H1 (cell line): ENCODE results near the gene SEMA6D. TPM values are rescaled to one million over a fixed set of nuclear protein-coding genes. Genes with fewer than 3 reads are reported as not detected.

ENCODE experiments used
- polyA plus RNA-seq, 7 experiments: library from polyadenylated mRNA; depleted of rRNA in 3 of 7; stranded (reverse) in 5 of 7; unstranded in 2 of 7; fragments of >200 nt in 5 of 7; fragments of 200-250 nt in 2 of 7; gene quantifications; 1 replicate in 5 of 7; 2 replicates in 1 of 7; 4 replicates in 1 of 7; pipeline versions ENCODE4 v1.2.1 to v1.2.3, GENCODE V29; 2011 to 2013; ENCODE audit warnings: missing spikeins in 2 of 7, mixed read lengths in 2 of 7
- total RNA-seq: library from RNA; stranded (reverse); fragmentation: NEBNext Ultra II Directional; extraction: Animal tissue kit (Norgen Biotek cat#: 25700); gene quantifications from 2 replicates; pipeline ENCODE4 v1.2.1, GENCODE V29; 2021
- TF ChIP-seq, protein P1 (sequence below): fragments of 300-600 bp; sonication (generic); IDR thresholded peaks from 2 replicates; pipeline ENCODE4 v1.7.1; 2012; ENCODE audit warnings: low read length, moderate library complexity, mild to moderate bottlenecking, inconsistent platforms; ENCODE audit not compliant: insufficient replicate concordance

The SEMA6D gene
- total and polyA plus RNA-seq, 2 of the 8 experiments (the other 6 are each of a cell fraction or from before 2014, with no cell fraction given), result 2.2 to 3.8 TPM

DNA sequence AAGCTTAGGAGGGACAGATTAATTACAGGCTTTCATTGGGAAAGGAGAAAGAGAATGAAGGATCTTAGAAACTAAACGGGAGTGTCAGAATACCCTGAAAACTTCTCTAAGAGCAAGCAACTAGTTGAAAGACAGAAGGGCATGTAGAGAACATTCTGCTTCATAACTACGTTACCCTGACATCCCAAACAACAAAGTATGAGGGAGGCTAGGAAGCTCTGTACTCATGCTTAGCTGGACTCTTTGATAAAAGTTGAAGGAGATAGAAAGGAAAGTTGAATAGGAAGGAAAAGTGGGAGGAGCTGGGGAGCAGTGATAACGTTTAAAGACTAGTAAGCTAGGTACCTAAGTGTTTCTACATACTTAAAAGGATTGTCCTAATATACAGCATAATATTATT lies 64.2 kb downstream of the SEMA6D start (continued):
- TF ChIP-seq, protein P1, sequence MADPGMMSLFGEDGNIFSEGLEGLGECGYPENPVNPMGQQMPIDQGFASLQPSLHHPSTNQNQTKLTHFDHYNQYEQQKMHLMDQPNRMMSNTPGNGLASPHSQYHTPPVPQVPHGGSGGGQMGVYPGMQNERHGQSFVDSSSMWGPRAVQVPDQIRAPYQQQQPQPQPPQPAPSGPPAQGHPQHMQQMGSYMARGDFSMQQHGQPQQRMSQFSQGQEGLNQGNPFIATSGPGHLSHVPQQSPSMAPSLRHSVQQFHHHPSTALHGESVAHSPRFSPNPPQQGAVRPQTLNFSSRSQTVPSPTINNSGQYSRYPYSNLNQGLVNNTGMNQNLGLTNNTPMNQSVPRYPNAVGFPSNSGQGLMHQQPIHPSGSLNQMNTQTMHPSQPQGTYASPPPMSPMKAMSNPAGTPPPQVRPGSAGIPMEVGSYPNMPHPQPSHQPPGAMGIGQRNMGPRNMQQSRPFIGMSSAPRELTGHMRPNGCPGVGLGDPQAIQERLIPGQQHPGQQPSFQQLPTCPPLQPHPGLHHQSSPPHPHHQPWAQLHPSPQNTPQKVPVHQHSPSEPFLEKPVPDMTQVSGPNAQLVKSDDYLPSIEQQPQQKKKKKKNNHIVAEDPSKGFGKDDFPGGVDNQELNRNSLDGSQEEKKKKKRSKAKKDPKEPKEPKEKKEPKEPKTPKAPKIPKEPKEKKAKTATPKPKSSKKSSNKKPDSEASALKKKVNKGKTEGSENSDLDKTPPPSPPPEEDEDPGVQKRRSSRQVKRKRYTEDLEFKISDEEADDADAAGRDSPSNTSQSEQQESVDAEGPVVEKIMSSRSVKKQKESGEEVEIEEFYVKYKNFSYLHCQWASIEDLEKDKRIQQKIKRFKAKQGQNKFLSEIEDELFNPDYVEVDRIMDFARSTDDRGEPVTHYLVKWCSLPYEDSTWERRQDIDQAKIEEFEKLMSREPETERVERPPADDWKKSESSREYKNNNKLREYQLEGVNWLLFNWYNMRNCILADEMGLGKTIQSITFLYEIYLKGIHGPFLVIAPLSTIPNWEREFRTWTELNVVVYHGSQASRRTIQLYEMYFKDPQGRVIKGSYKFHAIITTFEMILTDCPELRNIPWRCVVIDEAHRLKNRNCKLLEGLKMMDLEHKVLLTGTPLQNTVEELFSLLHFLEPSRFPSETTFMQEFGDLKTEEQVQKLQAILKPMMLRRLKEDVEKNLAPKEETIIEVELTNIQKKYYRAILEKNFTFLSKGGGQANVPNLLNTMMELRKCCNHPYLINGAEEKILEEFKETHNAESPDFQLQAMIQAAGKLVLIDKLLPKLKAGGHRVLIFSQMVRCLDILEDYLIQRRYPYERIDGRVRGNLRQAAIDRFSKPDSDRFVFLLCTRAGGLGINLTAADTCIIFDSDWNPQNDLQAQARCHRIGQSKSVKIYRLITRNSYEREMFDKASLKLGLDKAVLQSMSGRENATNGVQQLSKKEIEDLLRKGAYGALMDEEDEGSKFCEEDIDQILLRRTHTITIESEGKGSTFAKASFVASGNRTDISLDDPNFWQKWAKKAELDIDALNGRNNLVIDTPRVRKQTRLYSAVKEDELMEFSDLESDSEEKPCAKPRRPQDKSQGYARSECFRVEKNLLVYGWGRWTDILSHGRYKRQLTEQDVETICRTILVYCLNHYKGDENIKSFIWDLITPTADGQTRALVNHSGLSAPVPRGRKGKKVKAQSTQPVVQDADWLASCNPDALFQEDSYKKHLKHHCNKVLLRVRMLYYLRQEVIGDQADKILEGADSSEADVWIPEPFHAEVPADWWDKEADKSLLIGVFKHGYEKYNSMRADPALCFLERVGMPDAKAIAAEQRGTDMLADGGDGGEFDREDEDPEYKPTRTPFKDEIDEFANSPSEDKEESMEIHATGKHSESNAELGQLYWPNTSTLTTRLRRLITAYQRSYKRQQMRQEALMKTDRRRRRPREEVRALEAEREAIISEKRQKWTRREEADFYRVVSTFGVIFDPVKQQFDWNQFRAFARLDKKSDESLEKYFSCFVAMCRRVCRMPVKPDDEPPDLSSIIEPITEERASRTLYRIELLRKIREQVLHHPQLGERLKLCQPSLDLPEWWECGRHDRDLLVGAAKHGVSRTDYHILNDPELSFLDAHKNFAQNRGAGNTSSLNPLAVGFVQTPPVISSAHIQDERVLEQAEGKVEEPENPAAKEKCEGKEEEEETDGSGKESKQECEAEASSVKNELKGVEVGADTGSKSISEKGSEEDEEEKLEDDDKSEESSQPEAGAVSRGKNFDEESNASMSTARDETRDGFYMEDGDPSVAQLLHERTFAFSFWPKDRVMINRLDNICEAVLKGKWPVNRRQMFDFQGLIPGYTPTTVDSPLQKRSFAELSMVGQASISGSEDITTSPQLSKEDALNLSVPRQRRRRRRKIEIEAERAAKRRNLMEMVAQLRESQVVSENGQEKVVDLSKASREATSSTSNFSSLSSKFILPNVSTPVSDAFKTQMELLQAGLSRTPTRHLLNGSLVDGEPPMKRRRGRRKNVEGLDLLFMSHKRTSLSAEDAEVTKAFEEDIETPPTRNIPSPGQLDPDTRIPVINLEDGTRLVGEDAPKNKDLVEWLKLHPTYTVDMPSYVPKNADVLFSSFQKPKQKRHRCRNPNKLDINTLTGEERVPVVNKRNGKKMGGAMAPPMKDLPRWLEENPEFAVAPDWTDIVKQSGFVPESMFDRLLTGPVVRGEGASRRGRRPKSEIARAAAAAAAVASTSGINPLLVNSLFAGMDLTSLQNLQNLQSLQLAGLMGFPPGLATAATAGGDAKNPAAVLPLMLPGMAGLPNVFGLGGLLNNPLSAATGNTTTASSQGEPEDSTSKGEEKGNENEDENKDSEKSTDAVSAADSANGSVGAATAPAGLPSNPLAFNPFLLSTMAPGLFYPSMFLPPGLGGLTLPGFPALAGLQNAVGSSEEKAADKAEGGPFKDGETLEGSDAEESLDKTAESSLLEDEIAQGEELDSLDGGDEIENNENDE, result no peak
